ENCODE data around the gene MAEA.

DNA sequence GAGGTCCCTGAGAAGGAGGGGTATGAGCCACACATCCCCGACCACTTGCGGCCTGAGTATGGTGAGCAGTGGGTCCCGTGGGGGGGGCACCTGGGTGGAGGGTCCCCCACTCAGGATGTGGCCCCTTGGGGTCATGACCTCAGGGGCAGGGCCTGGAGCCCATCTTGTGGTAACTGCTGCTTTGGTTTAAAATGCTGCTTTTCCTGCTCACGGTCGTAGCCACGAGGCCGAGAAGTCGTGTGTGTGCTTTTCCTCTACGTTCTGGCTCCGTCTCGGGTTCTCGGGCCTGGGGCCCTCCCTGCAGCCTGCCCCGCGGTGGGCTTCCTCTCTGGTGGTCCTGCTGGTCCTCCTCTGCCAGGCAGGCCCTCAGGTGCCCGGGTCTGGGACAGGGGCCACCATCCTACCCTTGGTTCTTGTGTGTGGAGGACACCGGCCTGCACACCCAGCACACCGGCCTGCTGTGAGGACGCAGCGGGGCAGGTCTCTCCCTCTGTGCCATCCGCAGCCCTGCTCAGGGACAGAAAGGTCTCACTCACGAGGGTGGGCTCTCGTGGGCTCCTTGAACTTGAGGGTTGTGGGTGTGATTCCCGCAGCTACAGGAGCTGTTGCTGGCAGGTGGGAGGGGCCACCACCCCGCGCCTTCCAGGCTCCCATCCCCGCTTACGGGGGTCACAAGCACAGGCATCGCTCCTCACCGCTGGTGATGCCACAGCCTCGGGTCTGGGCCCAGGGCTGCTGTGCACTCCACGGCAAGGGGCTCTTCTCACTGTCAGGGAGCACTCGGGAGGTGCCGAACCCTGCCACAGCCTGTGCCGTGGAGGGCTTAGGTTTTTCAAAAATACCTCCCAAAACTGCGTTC is 76.9 kb downstream of the MAEA start:
- TF ChIP-seq, protein P1, sequence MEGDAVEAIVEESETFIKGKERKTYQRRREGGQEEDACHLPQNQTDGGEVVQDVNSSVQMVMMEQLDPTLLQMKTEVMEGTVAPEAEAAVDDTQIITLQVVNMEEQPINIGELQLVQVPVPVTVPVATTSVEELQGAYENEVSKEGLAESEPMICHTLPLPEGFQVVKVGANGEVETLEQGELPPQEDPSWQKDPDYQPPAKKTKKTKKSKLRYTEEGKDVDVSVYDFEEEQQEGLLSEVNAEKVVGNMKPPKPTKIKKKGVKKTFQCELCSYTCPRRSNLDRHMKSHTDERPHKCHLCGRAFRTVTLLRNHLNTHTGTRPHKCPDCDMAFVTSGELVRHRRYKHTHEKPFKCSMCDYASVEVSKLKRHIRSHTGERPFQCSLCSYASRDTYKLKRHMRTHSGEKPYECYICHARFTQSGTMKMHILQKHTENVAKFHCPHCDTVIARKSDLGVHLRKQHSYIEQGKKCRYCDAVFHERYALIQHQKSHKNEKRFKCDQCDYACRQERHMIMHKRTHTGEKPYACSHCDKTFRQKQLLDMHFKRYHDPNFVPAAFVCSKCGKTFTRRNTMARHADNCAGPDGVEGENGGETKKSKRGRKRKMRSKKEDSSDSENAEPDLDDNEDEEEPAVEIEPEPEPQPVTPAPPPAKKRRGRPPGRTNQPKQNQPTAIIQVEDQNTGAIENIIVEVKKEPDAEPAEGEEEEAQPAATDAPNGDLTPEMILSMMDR (IDR thresholded peaks at IDR 0.05), result no peak
- TF ChIP-seq, protein P2, sequence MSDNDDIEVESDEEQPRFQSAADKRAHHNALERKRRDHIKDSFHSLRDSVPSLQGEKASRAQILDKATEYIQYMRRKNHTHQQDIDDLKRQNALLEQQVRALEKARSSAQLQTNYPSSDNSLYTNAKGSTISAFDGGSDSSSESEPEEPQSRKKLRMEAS (IDR thresholded peaks at IDR 0.05), result no peak
- TF ChIP-seq EP300 (IDR thresholded peaks at IDR 0.05), result no peak

Data from A549 (cell line).